GM12878 (cell line): ENCODE results near the gene TLK2. TPM values are rescaled to one million over a fixed set of nuclear protein-coding genes. Genes with fewer than 3 reads are reported as not detected.

Source experiments
- ATAC-seq: fragments of 200-7000 bp; cut with Tn5 transposase; 3 replicates; pipeline ENCODE4 v1.9.1; 2020; ENCODE audit warnings: mild to moderate bottlenecking, moderate library complexity
- BruUV-seq: library from RNA; stranded (reverse); fragments of 400-500 nt; replicated peaks from 2 replicates; lab custom pipeline; 2021; lab: Mats Ljungman, UMichigan
- CTCF ChIA-PET: fragments of 300-600 bp; sonication (Branson Sonifier 250); formaldehyde crosslinking; extraction: SDS; loops from one replicate; lab custom pipeline; 2021; ENCODE audit warnings: inconsistent platforms; lab: Yijun Ruan, JAX
- POLR2A ChIA-PET: fragments of 350-600 bp; formaldehyde crosslinking; extraction: SDS; loops from one replicate; lab custom pipeline; 2021; ENCODE audit warnings: inconsistent platforms; lab: Charles Lee
- RAD21 ChIA-PET: fragments of 300-600 bp; sonication (Branson Sonifier 250); formaldehyde crosslinking; loops from one replicate; lab custom pipeline; 2023; ENCODE audit warnings: antibody characterized with exemption; ENCODE audit not compliant: unreplicated experiment; lab: Charles Lee
- SMC1A ChIA-PET: fragments of 300-600 bp; sonication (Branson Sonifier 250); formaldehyde crosslinking; loops from one replicate; lab custom pipeline; 2023; ENCODE audit not compliant: unreplicated experiment, uncharacterized antibody; lab: Charles Lee
- DNase-seq: peaks from one replicate; pipeline ENCODE4 v3.0.0-alpha.2; 2011; ENCODE audit warnings: low read depth, low spot score
- FAIRE-seq: peaks from 3 replicates; lab custom pipeline; 2011; peaks lifted over from hg19 to GRCh38; lab: Jason Lieb, UNC
- H2AFZ ChIP-seq: 2 replicates; pipeline ENCODE4 v1.6.0; 2011; ENCODE audit warnings: low read depth, low read length, control low read depth; ENCODE audit not compliant: control insufficient read depth
- H3K27ac ChIP-seq: 2 replicates; pipeline ENCODE4 v1.5.1; 2011; ENCODE audit warnings: control low read depth; ENCODE audit not compliant: control insufficient read depth, insufficient read depth
- H3K27me3 ChIP-seq, 2 experiments: replicated peaks in 1 of 2; 2 replicates each; pipeline versions ENCODE4 v1.6.0 to v1.6.1; 2011; ENCODE audit warnings: low read length in 1 of 2; ENCODE audit not compliant: control insufficient read depth in 2 of 2, insufficient read depth in 2 of 2
- H3K36me3 ChIP-seq, 2 experiments: 2 replicates each; pipeline ENCODE4 v1.5.1; 2011; ENCODE audit warnings: low read length in 1 of 2; ENCODE audit not compliant: control insufficient read depth in 2 of 2, insufficient read depth in 2 of 2
- H3K4me1 ChIP-seq: 2 replicates; pipeline ENCODE4 v1.6.1; 2011; ENCODE audit warnings: mild to moderate bottlenecking, low read length, moderate library complexity, mixed read lengths; ENCODE audit not compliant: control insufficient read depth, insufficient read depth
- H3K4me2 ChIP-seq: 2 replicates; pipeline ENCODE4 v1.6.0; 2011; ENCODE audit warnings: control low read depth; ENCODE audit not compliant: control insufficient read depth, insufficient read depth
- H3K4me3 ChIP-seq: fragments of 200-600 bp; sonication (generic); 2 replicates; pipeline ENCODE4 v1.5.1; 2016
- H3K79me2 ChIP-seq: 2 replicates; pipeline ENCODE4 v1.6.0; 2011; ENCODE audit warnings: low read length; ENCODE audit not compliant: control insufficient read depth, insufficient read depth
- H3K9ac ChIP-seq: 2 replicates; pipeline ENCODE4 v1.8.0; 2011; ENCODE audit warnings: low read length, control low read depth, mixed read lengths; ENCODE audit not compliant: control insufficient read depth, insufficient read depth
- H3K9me3 ChIP-seq: replicated peaks from 3 replicates; pipeline ENCODE4 v1.5.1; 2011; ENCODE audit warnings: mild to moderate bottlenecking, low read length; ENCODE audit not compliant: control insufficient read depth, insufficient read depth
- H4K20me1 ChIP-seq: 2 replicates; pipeline ENCODE4 v1.6.0; 2011; ENCODE audit not compliant: control insufficient read depth, insufficient read depth
- BACH1 ChIP-seq: fragments of 450-650 bp; IDR thresholded peaks from 2 replicates; pipeline ENCODE4 v1.6.1; 2017; ENCODE audit warnings: mild to moderate bottlenecking, borderline replicate concordance
- CEBPB ChIP-seq, 2 experiments: fragments of 150-350 bp in 1 of 2; IDR thresholded peaks; 2 replicates each; pipeline ENCODE4 v1.6.1; 2012 to 2014; ENCODE audit warnings: low read depth in 2 of 2, low read length in 2 of 2, borderline replicate concordance in 1 of 2, inconsistent platforms in 1 of 2
- CHD2 ChIP-seq: IDR thresholded peaks from 2 replicates; pipeline ENCODE4 v1.6.1; 2011; ENCODE audit warnings: low read depth, low read length, improper control_type of control experiment, borderline replicate concordance
- ELK1 ChIP-seq: IDR thresholded peaks from 2 replicates; pipeline ENCODE4 v1.6.1; 2012; ENCODE audit warnings: low read depth, low read length, improper control_type of control experiment
- HDGF ChIP-seq: fragments of 450-650 bp; IDR thresholded peaks from 2 replicates; pipeline ENCODE4 v1.6.1; 2016; ENCODE audit warnings: antibody characterized with exemption
- IRF5 ChIP-seq: fragments of 450-650 bp; IDR thresholded peaks from 2 replicates; pipeline ENCODE4 v1.6.1; 2017; ENCODE audit warnings: borderline replicate concordance
- JUNB ChIP-seq: IDR thresholded peaks from 2 replicates; pipeline ENCODE4 v1.6.1; 2016; ENCODE audit warnings: antibody characterized with exemption, mild to moderate bottlenecking
- MEF2A ChIP-seq: IDR thresholded peaks from 2 replicates; pipeline ENCODE4 v1.6.1; 2011; ENCODE audit warnings: low read depth, mild to moderate bottlenecking, low read length, moderate library complexity; ENCODE audit not compliant: insufficient read depth
- MLLT1 ChIP-seq: fragments of 450-650 bp; IDR thresholded peaks from 2 replicates; pipeline ENCODE4 v1.6.1; 2016; ENCODE audit warnings: mild to moderate bottlenecking
- MYB ChIP-seq: fragments of 150-350 bp; IDR thresholded peaks from 2 replicates; pipeline ENCODE4 v1.6.1; 2014; ENCODE audit warnings: mild to moderate bottlenecking, low read depth, low read length, borderline replicate concordance
- RFX5 ChIP-seq: IDR thresholded peaks from 2 replicates; pipeline ENCODE4 v1.6.1; 2011; ENCODE audit warnings: low read depth, low read length, improper control_type of control experiment
- SMC3 ChIP-seq: IDR thresholded peaks from 2 replicates; pipeline ENCODE4 v1.6.1; 2011; ENCODE audit warnings: low read length, improper control_type of control experiment, borderline replicate concordance
- SPI1 ChIP-seq: IDR thresholded peaks from 2 replicates; pipeline ENCODE4 v1.6.1; 2011; ENCODE audit warnings: low read depth, mild to moderate bottlenecking, low read length, moderate library complexity, borderline replicate concordance; ENCODE audit not compliant: insufficient read depth
- WGBS: methylation state at CpG from one replicate; pipeline ENCODE4 v1.1.6; 2016; ENCODE audit warnings: low lambda C conversion rate; ENCODE audit not compliant: insufficient replicate concordance, insufficient coverage; ENCODE audit errors: missing lambda C conversion rate; 5-methylcytosine and 5-hydroxymethylcytosine counted together
- in situ Hi-C: fragments of 300-500 bp; cut with MboI; formaldehyde crosslinking; loops from 9 replicates; pipeline ENCODE4 v1.14.3; 2018; ENCODE audit warnings: mixed read lengths
- intact Hi-C: fragments of 100-400 bp; cut with micrococcal nuclease; formaldehyde crosslinking; loops from one replicate; pipeline ENCODE4 v1.14.2; 2022; ENCODE audit not compliant: unreplicated experiment
- polyA plus RNA-seq, 11 experiments: library from polyadenylated mRNA; depleted of rRNA in 4 of 11; unstranded in 6 of 11; stranded (reverse) in 5 of 11; fragments of >200 nt; fragmentation: Nextera tagmentation in 4 of 11; fragmentation: Illumina TruSeq in 1 of 11; extraction: Ambion mirVana in 4 of 11; extraction: Trizol in 1 of 11; gene quantifications; 1 replicate in 1 of 11; 2 replicates in 10 of 11; pipeline versions ENCODE4 v1.2.1 to v1.2.3, GENCODE V29; 2011 to 2016; ENCODE audit warnings: inconsistent platforms in 2 of 11, missing spikeins in 2 of 11, low read depth in 1 of 11
- total RNA-seq, 4 experiments: library from RNA; depleted of rRNA in 3 of 4; stranded (reverse); fragments of >200 nt in 3 of 4; fragmentation: Illumina TruSeq in 1 of 4; extraction: Trizol in 1 of 4; gene quantifications; 2 replicates each; pipeline versions ENCODE4 v1.2.1 to v1.2.3, GENCODE V29; 2013 to 2021

Gene TLK2
- total and polyA plus RNA-seq, 10 of the 15 experiments (the other 5 are each of a cell fraction or from before 2014, with no cell fraction given), result 12.1 to 51.2 (median 27.5) TPM

- TF ChIP-seq CEBPB (IDR thresholded peaks at IDR 0.05; ENCODE audit: borderline replicate concordance in 1 of 2, low read depth in 2 of 2, low read length in 2 of 2) (0 out of 4 replicates have a peak, but pooled peaks of 1 of the 2 experiments have one; percentile 66), MEF2A (0 out of 2 replicates have a peak, but pooled peaks have one; percentile 61), CHD2 (no peak; the same call in 1 of the 2 replicates), JUNB (peak; percentile 97), MYB (no peak)
Observed at GRCh38 chr17:62653002-62653825, 174.6 kb downstream of the TLK2 start (continued).

GRCh38 chr17:62653826-62654761, 175.5 kb downstream of the TLK2 start:
- RAD21 ChIA-PET, result no interaction called here
- Histone ChIP-seq H3K27ac (no peak overlapping the region), H3K27me3 (no peaks in the 10 kb centered on the region), H3K4me3 (no peak overlapping the region), H3K79me2 (no peaks in the 10 kb centered on the region), H3K4me1 (peaks cover 16% of the 10 kb centered on the region), H2AFZ (no peak overlapping the region), H3K4me2 (no peak overlapping the region; the same call in 1 of the 2 replicates), H4K20me1 (no peaks in the 10 kb centered on the region), H3K9ac (no peak overlapping the region), H3K9me3 (no peaks in the 10 kb centered on the region), H3K36me3 (no peaks in the 10 kb centered on the region)
- DNase-seq (no peak), FAIRE-seq (no peak), ATAC-seq (peak; percentile 9)
- BruUV-seq, result no TSS peak
- CTCF ChIA-PET, result interaction anchor here (0.7 to 1.0 kb wide), 2 partner anchors 16 to 101 kb away, joined by 3 to 4 read pairs; no protein-coding TSS in a partner anchor
- SMC1A ChIA-PET, result interaction anchor here (0.8 kb wide), 1 partner anchor 11 kb away, joined by 3 read pairs; no protein-coding TSS in a partner anchor
- POLR2A ChIA-PET, result no interaction called here
- WGBS, result 82% methylated on average over 19 of the region's 19 CpGs
- intact Hi-C loops (no loop called here), in situ Hi-C loops (no loop called here)
- TF ChIP-seq ELK1, result 0 out of 2 replicates have a peak, but pooled peaks have one; percentile 2
- no peak for TF ChIP-seq IRF5
- no peak for TF ChIP-seq BACH1
- TF ChIP-seq MLLT1, result no peak
- TF ChIP-seq RFX5, result no peak
- no peak for TF ChIP-seq SPI1
- TF ChIP-seq HDGF, result no peak
- TF ChIP-seq SMC3, result 0 out of 2 replicates have a peak, but pooled peaks have one; percentile 0
